Activated CD8-positive, alpha-beta memory T cell treated with anti-CD3 and anti-CD28 coated beads, Interleukin-2, amount 50 U/mL, for 1 hour (primary cell): ENCODE measurements around the gene PCED1B.
"Not testable (repeated sequence)": the region's sequence is repeated elsewhere in the genome, so short reads cannot be mapped to it uniquely, and the experiment has no call there.

Experiments
- DNase-seq: peaks from one replicate; pipeline ENCODE4 v3.0.0-alpha.2; 2020; ENCODE audit errors: extremely low read depth

PCED1B gene

DNA sequence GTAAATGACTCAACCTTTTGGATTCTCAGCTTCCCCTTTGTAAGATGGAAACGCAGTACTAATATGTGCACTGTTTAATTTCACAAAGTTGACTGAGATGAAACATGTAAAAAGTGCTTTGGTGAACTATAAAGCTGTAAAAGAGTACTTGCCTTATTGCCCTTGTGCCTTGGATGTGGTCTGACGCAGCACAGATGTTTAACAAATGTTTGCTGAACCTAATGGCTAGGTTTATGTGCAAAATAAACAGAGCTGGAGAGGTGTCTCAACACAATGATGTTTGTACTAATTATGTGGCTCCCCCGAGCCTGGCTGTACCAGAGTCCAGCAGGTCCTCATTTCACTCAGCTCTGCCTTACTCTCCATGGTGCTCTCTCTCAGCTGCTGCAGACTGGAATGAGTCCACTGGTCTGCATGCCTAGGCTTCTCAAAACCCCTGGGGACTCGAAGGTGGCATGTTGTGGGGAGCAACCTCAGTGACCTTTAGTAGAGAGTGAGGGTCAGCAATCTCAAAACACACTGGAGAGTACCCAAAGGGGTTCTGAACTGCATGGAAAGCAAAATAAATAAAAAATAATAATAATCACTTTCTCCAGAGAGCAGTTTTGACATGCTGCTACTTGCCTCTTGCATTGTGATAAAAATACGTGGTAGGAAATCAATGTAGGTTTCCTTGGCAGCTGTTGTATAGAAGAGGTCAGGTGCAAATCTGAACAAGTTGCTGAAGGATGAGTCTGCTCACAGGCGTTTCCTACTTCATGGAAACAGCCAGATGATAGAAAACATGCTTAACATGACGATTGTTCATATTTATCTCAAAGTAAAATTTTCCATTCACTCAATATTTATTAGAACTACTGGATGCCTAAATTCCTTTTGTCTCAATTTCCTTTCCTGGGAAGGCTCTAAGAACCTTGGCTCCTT, 8.9 kb downstream of the PCED1B start:
- no peak for DNase-seq

DNA sequence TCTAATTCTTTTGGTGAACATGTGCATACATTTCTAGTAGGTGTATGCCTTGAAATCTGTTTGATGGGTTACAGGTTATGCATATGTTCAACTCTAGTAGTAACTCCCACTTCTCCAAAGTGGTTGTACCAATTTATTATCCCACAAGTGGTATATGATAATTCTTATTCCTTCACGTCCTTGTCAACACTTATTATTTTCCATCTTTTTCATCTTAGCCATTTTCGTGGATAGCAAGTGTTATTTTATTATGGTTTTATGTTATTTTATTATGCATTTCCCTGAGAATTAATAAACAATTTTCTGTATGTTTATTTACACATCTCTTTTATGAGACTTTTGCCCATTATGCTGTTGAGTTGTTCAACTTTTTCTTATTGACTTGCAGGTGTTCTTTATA, 11.6 kb downstream of the PCED1B start:
- DNase-seq = no peak

DNA sequence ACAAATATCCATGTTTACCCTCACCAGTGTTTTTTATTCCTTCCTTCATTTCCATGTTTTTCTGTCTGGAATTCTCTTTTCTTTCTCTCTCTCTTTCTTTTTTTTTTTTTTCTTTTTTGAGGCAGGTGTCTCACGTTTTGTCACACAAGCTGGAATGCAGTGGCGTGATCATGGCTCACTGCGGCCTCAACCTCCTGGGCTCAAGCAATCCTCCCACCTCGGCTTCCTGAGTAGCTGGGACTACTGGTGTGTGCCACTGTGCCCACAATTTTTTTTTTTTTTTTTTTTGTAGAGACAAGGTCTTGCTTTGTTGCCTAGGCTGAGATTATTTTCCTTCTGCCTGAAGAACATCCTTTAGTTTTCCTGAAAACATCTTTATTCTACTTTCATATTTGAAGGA, 15.4 kb downstream of the PCED1B start:
- DNase-seq = no peak

DNA sequence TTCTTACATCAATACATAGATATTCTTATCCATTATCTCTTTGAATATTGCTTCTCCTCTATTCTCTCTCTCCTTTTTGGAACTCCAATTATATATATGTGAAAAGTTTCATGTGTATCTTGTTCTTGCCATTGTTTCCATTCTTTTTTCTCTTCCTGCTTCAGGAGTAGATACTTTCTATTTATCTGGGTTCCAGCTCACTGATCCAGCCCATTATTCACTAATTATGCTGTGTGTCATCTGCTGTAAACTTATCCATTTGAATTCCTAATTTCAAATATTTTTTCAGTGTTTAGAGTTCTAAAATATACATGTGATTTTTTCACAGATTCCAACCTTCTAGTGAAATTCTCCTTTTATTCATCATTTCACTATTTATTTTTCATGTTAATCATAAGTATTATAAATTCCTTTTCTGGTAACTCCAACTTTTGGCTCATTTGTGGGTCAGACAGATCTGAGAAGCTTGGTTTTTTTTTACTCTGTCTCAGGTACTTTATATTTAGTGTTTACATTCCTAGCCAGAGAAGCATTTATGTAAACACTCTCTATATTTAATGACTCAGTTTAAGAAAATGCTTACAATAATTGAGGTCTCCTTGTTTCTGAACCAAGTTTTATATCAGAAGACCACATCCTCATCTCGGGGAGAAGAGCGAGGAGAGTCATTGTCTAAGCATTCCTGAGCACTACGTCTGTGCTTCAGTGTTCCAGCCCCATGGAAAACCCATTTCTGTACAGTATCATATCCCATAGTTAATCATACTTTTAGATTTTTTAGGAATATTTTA, 16.2 kb downstream of the PCED1B start:
- DNase-seq = no peak

DNA sequence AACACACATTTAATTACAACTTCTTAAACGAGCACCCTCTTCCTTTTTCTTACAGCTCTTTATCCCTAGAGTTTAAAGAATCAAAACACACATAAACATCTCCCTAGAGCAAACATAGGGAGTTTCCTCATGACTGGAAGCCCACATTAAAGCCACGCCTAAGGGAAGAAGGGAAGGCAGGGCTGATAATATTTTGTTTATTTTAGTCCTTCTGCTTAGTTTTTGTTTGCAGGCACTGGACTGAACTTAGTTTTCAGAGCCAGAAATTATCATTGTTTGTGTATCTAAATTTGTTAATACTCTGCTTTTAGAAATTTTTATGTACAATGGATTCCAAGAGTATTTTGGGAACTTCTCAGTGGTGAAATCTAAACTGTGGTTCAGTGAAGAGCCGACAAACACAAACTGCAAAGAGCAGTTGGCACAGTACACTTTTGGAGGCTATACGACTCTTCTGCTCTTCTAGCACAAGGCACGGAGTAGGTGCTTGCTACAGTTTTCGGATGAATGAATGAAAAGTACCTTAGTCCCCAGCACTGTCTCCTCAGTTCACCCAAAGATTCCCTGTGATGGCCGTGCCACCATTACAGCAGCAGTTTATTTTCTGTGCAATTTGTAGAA, 18.0 kb downstream of the PCED1B start:
- DNase-seq = no peak

DNA sequence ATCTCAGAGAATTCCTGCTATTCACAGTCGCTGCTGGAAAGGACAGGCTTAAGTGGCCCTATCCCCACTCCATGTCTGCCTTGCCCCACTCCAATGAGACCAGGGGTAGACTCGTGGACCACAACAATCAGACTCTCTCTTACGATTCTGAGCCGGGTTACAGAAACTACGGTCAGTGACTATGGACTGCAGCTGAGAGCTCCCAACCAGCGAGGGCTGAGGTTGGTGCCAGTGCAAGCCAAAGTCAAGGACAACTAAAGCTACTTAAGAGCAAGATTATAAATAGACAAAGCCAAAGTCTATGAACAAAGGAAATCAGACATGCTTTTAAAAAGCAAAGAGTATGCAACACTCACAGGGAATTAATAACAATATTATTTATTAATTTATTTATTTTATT, 18.7 kb downstream of the PCED1B start:
- no peak for DNase-seq

DNA sequence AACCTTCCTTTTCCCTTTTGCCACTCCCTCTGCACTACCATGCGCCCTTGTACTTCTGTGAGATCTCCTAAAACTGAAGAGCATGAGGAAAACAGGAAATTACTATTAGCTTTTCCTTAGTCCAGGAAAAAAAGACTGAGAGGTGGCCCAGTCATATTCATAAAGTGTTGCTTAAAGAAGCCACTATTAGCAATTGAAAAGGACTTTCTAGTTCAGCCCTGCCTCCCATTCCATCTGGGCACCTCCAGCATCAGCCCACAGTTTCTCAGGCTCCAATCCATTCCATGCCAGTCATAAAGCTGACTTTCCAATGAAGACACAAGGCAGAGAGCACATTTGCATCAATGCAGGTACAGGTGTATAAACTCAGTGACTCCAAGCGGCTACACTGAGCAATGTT, 20.2 kb downstream of the PCED1B start:
- no peak for DNase-seq

DNA sequence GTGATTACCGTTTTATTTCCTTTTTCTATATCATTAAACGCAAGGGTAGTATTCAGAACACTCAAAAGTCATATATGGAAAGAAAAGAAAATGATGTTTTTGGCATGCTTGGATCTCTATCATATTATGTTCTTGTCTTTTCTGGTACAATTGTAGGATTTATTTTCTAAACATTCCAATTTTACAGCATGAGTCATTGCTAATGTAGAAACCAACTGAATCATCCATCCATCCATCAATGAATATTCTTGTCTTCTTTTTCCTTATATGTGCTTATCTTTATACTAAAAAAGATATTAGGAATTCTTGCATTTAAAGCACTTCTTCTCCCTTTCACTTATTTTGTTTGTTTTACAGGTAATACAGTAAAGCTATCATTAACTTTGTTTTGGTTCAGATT, 20.7 kb downstream of the PCED1B start:
- no peak for DNase-seq

DNA sequence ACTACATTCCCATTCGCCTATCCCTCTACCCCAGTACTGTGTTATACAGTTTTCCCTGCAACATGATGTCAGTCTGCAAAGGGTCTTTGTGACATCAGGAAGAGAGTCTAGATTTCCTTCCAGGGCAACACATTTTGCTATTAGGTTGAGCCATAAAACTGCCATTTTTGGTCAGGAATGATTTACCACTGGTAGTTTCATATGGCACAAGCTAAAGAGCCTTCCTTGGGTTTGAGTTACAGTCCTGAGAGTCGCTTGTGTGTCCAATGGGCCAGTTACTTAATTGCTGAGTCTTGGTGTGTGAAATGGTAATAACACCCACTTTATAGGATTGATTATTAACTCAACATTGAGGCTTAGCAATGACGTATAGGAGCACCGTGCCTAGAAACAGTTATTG, 23.0 kb downstream of the PCED1B start:
- DNase-seq = no peak

DNA sequence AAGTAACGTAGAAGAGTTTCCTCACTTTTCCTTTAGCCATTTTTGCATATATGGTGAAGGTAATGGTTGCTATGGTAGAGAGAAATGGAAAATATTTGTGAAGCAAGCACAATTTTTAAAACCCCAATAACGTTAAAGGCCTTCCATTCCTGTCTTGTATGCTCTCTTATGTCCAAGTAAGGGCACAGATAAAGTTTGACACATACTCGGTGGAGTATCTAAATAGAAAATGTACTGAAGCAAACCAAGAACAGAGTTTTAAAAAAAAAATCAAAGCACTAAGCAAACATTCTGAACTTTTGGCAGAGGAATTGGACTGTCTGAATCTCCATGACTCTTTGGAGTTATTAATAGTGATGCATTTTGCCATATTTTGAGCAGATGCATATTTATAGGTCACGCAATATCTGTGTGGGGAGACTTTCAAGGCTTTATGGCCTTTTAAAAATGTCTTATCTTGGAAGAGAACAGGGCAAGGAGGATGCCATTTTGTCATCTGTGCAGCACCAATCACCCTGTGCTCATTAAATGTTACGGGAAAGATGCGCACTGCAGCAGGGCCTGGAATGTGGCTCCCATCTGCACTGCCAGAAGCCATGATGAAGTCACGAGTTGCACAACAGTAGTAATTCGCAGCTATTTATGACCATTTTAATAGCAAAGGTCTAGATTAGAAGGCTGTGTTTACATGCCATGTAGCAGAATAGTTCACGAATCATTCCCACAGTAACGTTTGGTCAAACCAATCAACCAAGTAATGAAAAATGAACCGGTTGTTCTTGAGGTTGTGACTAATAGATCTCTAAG, 23.6 kb downstream of the PCED1B start:
- no peak for DNase-seq

DNA sequence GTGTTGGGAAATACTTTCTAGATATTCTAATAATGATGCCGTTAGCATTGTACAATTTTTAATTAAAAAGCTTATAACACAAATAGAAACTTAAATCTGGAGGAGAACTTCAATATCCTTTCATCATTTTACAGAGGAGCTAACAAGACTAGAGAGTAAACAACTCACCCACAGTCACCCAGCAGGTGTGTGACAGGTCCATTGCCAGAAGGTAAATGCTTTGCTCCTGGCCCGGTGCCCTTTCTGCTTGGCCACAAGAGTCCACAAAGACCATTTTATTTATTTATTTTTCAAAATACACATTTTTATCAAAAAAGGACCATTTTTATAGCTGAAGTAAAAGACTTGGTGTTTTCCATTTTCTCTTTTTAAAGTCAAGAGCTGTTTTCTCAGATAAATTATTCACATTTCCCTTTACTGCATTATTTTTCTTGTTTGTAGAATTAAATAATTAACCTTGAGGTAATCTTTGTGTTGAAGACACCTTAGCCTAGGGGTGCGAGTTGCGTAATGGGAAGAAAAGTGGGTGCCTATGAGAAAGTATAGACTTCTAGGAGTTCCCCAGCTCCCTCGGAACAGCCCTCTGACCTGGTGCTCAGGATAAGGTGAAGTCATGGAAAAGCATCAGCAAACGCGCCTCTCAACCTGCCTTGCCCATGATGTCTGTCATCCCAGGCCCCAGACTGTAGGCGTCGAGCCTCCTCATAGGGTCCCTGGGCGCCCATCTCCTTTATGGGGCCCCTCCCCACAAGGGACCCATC, 26.7 kb downstream of the PCED1B start:
- no peak for DNase-seq

DNA sequence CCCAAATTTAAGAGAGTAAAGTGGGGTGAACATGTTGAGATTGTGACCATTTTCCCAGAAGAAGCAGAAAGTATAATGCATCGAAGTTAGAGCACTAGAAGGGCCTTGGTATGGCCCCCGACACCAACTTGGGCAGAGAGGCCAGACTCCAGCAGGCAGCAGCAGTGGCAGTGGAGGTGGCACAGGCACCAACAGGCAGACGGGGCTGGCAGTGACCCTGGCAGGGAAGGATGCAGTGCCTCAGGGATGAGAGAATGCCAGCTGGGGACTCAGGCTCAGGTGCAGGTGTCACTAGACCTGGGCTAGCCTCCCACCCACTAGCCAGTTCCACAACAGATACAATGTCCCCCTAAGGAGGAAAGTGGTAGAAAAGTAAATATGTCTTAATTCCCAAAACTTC, 28.0 kb downstream of the PCED1B start:
- DNase-seq = no peak

DNA sequence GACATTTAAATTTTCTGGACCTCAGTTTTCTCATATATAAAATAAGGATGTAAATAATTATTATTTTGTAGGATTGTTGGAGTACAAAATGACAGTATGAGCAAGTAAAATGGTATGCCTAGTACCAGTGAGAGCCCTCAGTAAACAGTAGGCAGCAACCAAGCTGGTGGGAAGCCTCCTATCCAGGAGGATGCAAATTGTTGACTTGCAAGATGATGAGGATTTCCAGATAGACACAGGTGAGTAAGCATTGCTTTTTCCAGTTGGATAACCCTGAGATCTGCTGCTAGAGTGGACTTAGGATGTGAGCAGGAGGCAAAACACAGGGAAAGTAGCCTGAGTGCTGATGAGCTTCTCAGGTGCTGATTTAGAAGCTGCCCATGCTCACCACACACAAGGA, 28.5 kb downstream of the PCED1B start:
- no peak for DNase-seq

DNA sequence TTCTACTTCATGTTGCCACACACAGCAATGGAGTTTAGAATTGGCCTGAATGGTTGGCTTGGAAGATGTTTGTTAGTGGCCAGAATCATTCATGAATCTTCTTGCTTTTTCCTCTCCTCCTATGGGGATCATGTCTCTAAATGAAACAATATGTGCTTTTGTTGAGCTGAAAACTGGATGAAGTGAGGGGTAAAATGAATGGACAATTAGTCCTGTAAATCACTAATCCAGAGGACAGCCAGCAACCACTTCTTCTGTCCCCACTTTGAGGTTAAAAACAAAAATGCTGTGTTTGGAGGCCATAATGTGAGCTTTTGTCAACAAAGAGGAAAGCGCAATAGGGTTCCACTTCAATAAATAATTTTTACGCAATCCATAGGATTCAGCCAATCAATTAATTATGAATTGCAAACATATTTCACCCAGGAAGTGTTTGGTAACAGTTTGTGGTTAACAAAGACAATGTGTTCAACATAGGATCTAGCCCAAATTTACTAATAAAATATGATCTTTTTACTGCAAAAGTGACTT, 30.7 kb downstream of the PCED1B start:
- DNase-seq = no peak

DNA sequence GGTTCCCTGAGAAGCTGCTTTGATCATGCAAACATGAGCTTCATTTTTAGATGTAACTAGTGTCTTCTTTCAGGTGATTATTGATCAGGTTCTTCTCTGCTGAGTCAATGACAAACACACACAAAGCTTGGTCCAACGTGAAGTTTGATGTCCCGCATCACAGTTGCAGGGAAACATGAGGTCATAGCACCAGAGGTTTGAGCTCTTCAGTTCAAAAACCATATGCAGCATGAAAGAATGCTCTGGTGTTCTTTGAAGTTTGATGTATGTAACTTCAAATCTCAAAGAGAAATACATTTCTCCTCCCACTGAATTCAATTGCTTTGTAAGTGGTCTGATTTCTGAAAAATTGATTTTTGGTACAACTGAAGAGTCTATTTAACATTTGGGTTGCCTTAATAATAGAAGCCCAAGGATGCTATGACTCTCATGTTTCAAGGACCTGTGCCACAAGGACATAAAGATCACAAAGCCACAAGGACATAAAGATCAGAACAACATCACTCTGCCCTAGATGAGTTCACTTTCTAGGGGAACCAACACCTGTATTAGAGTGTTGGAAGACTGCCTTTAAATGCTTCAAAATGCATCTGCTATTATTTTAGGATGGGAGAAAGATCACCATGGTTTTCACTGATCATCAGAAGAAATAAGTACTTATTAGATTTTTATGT, 31.4 kb downstream of the PCED1B start:
- no peak for DNase-seq

DNA sequence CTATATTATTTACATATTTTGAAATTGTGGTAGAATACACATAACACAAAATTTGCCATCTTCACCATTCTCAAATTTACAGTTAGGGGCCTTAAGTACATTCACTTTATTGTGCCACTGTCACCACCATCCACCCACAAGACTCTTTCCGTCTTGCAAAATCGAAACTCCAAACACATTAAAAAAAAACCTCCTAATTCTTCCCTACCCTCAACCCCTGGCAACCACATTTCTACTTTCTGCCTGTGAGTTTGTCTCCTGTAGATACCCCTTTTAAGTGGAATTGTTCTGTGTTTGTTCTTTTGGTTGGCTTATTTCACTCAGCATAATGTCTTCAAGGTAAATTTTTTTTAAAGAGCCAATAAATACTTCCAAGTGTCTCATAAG, 32.0 kb downstream of the PCED1B start:
- DNase-seq = no peak

DNA sequence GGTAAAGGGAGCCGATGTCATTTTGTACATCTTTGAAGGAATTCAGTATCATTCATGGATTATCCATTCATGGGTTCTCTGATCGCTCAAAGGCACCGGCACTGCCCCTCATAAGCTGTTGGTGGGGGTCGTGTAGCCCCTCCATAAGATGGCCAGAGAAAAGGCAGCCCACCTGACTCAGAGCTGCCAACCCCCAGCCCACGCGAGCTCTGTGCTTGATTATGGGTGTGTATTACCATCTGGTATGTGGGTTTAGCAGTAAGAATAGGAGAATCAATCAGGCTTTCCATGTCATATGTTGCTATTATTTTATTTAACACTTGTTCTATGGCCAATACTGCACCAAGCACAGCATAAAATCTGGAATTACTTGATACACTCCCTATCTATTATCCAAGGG, 32.4 kb downstream of the PCED1B start:
- no peak for DNase-seq

DNA sequence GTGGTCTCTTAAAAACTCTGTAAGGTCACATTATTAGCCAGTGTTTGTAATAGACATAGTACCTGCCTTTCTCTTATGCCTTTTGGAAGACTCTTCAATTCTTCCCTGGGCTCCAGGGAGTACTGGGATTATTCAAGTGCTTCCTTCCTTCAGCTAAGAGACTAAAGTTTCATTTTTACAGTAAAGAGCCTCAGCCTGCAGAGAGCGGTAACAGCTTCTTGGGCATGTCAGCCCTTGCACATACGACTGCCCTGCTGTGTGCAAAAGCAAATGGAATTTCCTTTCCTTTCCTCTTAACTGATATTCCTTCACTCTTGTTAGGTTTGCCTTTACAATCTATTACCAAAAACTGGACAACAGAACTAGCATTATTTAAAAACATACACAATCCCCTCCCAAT, 33.3 kb downstream of the PCED1B start:
- no peak for DNase-seq

DNA sequence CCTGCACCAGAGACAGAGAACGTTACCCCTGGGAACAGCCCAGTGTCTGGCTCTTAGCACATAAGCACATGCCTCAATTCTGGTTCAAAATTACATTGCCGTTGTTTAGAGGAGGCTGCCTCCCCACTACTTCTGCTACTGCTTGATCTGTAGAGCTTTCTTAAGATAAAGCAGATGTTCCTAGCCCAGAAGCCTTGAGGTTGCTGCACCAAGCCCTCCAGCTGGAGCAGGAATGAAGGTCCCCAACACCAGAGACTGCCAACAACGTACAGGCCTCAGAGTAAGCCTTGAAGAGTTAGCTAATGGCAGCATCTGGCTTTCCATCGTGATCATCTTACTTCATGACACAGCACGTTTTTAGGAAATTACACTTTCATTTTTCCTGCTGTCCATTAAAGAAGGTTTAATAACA, 35.1 kb downstream of the PCED1B start:
- no peak for DNase-seq

DNA sequence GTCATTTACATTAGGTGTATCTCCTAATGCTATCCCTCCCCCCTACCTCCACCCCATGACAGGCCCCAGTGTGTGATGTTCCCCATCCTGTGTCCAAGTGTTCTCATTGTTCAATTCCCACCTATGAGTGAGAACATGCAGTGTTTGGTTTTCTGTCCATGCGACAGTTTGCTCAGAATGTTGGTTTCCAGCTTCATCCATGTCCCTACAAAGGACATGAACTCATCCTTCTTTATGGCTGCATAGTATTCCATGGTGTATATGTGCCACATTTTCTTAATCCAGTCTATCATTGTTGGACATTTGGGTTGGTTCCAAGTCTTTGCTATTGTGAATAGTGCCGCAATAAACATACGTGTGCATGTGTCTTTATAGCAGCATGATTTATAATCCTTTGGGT, 37.9 kb downstream of the PCED1B start:
- DNase-seq = not testable (repeated sequence)
